ENCODE measurements around the gene PTCHD1.

The PTCHD1 gene

DNA sequence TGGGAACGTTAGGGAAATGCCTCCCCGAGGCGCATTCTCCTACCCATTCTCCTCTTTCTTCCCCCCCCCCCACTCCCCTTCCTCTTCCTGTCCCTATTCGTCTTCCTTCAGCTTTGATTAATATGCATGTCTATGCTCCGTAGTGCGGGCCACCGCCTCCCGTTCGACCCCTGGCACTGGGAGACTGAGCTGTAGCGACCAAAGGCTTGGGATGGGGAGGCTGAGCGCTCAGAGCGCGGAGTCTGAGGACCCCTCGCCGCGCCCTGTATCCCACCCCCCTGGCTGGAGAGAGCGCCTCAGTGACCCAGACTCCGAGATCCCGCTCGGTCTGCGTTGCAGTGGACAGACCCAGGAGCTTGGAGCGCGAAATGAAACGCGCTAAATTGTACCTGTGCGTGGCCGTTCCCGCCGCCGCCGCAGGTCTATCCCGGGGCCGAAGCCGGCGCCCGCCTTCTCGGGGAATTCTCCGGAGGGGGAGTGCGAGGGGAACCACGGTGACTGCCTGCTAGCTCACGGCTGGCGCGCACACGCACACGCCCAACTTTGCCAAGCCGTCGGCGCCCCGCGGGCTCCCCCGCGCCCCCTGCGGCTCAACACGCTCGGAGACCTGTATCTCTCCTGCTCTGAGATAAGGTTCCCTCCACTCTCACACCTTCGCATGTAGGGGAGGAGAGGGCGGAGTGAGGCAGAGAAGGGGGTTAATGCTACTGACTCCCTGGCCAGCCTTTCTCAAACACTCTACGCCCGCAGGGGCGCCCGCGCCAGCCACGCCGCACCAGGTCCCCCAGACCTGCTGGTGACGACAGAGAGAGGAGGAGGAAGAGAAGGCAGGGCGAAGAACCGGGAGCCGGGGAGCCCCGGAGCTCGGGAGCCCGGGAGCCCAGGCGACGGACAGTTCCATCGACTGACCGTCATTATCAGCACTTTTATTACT lies 1.5 kb upstream of the PTCHD1 start:
- no peak for DNase-seq (ENCODE audit: insufficient read length, low spot score)
- no peak for FAIRE-seq
- no peak for TF ChIP-seq POLR2A (IDR thresholded peaks at IDR 0.05; ENCODE audit: low read depth, low read length)

DNA sequence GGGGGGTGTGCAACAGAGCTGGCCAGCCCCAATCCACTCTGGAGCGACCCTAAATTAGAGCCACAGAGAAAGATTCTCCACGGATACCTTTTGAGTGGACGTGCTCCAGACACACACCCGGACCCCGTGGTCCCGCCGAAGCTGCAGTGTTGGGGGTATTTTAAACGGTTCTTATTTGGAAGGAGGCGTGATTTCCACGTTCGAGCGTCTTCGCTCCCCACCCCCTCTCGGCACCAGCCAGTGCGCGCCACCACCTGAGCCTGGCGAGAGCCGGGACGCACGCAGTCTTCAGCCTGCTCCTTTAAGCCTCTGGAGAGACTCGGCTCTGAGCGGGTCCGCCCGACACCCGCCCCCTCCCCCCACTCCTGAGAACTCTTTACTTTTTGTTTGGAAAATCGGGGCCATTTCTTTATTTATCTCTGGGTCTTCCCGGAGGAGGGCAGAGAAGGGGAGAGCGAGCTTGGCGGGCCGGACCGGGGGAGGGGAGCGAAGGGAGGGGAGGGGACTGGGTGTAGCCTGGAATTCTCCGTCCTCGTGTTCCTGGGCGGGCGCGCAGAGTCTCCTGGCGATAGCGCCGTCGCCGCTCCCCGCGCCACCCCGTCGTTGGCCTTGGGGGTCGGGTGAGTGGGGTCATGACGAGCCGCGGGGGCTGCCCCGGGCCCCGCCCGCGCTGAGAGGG lies 668 bp upstream of the PTCHD1 start:
- no peak for FAIRE-seq
- no peak for DNase-seq (ENCODE audit: insufficient read length, low spot score)
- no peak for TF ChIP-seq POLR2A (IDR thresholded peaks at IDR 0.05; ENCODE audit: low read depth, low read length)

DNA sequence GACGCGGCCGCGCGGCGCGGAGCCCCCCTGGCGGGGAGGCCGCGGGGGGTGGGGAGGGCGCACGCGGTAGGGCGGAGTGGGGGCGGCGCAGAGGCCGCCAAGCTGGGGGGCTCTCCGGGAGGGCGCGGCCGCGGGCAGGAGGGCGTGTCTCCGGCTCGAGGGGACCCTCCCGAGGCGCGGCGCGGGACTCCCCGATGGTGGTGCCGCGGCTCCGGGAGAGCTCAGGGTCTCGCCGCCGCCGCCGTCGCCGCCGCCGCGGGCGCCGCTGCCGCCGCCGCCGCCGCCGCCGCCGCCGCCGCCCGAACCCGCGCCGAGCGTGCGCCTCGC lies 165 bp upstream of the PTCHD1 start:
- DNase-seq (ENCODE audit: insufficient read length, low spot score) (no peak), FAIRE-seq (no peak)
- no peak for TF ChIP-seq POLR2A (IDR thresholded peaks at IDR 0.05; ENCODE audit: low read depth, low read length)

DNA sequence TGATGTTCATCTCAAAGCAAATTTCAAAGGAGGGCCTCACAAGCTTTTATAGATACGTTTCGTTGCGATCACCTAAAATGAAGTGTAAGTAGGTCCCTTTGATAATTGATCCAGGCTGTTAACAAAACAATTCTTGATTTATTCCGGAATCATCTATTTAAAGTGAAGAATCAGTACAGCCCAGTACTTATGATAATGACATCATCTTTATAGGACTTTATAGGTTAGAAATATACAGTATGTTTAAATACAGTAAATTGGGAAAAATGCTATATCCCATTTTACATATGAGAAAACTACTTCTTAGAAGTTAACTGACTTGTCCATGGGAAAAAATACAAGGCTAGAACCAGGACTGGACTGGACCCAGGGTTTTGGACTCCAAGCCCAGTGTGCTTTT lies 3.7 kb downstream of the PTCHD1 start:
- DNase-seq (ENCODE audit: insufficient read length, low spot score), result no peak
- FAIRE-seq, result no peak
- no peak for TF ChIP-seq POLR2A (IDR thresholded peaks at IDR 0.05; ENCODE audit: low read depth, low read length)

DNA sequence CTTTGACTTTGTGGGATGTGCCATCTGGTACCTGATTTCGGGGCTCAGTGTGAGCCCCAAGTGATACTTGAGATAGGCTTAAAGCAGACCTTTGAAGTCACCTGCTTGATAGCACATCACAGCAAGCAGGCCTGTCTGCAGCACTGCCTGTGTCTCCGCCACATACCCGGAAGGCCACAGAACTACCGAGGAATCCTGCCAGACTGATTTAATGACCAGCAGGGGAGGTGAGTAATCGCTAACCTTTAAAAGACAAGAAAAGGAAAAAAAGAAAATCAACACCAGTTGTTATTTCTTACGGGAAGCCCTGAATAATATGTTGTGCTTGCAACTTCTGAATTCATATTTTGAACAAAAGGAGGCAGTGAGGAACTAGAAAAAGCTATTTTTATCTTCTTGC lies 6.8 kb downstream of the PTCHD1 start:
- no peak for FAIRE-seq
- TF ChIP-seq POLR2A (IDR thresholded peaks at IDR 0.05; ENCODE audit: low read depth, low read length), result no peak
- no peak for DNase-seq (ENCODE audit: insufficient read length, low spot score)

DNA sequence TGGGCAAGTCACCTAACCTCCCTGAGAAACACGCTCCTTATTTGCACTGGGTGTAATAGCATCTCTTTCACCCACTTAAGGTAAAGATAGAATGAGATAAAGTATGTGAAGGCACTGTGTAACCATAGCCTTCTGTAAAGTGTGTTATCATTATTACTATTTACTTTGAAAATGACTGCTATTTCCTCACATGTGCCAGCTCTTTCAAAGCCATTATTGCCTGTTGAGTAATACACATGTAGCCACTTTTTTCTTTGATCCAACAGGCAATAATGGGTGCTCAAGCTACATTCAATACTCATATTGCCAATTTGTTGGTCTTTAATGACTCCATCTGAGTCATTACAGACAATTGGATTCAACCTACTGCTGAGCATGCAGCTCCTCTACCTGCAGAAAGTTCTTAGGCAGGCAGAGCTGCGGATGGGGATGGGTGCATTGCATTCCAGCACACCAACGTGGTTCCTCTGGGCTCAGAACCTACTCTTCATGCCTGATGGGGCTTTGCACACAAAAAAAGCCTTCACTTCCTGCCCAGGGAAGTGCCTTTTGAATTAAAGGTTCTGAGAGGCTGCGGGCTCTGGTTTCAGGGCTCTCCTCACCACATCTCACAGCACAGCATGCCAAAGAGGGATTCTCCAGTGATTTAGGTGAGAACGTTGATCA lies 9.7 kb downstream of the PTCHD1 start:
- DNase-seq (ENCODE audit: insufficient read length, low spot score), result no peak
- no peak for FAIRE-seq

DNA sequence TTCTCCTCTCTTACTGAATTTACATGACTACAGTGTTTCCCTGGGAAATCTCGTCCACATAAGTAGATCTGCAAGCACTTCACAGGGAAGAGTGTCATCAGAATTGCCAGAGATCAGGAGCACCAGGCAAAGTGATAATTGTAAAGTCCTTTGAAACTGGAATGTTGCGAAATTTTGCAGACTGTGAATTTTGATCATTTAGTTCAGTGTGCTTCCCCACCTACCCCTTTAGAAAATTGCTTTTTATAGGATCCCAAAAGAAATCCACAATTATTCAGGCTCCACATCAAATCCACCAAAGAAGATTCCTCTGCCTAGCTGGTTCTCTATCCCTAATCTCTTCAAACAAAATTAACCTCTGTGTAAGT lies 10.2 kb downstream of the PTCHD1 start:
- FAIRE-seq, result no peak

More for the DNA sequence above, 9.7 kb downstream of the PTCHD1 start:
- TF ChIP-seq POLR2A (IDR thresholded peaks at IDR 0.05; ENCODE audit: low read depth, low read length), result no peak

DNA sequence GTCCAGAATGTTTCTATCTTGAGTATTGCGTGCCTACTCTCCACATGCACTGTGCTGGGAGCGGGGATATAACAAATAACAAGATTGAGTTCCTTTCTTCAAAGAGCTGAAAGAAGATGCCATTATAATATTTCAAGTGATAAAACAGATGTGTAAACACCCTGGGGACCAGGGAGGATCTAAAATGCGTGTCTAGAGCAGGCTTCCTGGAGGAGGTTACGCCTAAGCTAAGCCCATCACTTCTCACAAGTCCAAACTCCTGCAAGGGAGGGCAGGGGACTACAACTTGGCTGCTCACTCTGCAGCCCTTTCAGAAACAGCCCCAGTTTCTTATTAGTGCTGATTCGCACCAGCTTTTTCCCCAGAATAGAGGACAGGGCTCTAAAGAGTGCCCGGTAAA lies 21.5 kb downstream of the PTCHD1 start:
- no peak for DNase-seq (ENCODE audit: insufficient read length, low spot score)
- no peak for FAIRE-seq
- TF ChIP-seq POLR2A (IDR thresholded peaks at IDR 0.05; ENCODE audit: low read depth, low read length), result no peak

More for the DNA sequence above, 10.2 kb downstream of the PTCHD1 start:
- TF ChIP-seq POLR2A (IDR thresholded peaks at IDR 0.05; ENCODE audit: low read depth, low read length), result no peak
- DNase-seq (ENCODE audit: insufficient read length, low spot score), result no peak

DNA sequence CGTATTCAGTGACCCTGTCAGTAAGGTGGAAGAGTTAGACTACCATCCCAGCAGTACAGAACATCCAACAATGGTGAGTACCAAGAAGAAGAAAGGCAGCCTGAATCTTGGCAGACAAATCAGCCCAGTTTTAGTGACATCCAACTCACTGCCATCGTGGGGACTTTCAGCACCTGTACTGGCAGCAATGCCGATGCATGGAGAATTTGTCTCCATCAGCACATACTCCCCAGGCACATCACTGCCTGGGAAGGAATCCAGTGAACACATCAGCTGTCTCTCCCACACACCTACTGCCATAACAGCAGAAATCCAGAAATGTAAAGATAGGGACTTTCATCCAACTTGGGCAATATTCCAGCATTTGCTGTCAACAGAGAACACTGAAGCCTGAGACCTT lies 29.8 kb downstream of the PTCHD1 start:
- DNase-seq (ENCODE audit: insufficient read length, low spot score), result no peak
- FAIRE-seq, result no peak

DNA sequence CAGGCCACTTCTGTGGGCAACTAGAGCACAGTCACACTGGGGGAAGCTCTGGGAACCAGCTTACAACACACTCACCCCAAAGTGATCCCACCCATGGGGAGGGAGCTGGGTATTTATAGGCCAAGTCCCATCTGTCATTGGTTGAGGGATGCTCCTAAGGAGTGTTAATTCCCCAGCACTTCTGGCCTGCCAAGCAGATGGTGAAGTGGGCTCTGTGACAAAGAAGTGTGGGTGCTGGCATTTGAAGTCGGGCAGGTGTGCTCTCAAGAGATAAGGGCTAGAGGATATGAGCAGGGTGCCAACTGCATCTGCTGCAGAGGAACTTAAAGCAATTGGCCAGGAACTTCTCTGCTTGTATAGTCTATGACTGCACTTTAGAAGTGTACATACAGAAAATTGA lies 30.9 kb downstream of the PTCHD1 start:
- FAIRE-seq (no peak), DNase-seq (ENCODE audit: insufficient read length, low spot score) (no peak)
- TF ChIP-seq POLR2A (IDR thresholded peaks at IDR 0.05; ENCODE audit: low read depth, low read length), result no peak

More for the DNA sequence above, 29.8 kb downstream of the PTCHD1 start:
- no peak for TF ChIP-seq POLR2A (IDR thresholded peaks at IDR 0.05; ENCODE audit: low read depth, low read length)

DNA sequence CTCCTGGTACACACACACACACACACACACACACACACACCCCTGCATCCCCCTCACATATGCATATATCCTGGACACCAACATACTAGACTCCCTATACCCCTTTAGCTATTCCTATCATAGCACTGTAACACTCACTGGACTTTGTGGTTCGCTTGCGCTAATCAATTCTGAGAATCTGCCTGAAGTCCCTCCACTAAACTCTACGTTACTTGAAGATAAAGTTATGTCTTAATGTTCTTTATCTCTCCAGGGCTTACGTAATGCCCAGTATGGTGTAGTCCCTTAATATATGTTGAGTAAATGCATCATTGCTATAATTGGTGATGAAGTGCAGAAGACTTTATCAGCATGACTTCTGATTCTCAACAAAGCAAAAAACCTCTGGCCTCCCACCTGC lies 32.3 kb downstream of the PTCHD1 start:
- TF ChIP-seq POLR2A (IDR thresholded peaks at IDR 0.05; ENCODE audit: low read depth, low read length), result no peak
- FAIRE-seq, result no peak
- no peak for DNase-seq (ENCODE audit: insufficient read length, low spot score)

DNA sequence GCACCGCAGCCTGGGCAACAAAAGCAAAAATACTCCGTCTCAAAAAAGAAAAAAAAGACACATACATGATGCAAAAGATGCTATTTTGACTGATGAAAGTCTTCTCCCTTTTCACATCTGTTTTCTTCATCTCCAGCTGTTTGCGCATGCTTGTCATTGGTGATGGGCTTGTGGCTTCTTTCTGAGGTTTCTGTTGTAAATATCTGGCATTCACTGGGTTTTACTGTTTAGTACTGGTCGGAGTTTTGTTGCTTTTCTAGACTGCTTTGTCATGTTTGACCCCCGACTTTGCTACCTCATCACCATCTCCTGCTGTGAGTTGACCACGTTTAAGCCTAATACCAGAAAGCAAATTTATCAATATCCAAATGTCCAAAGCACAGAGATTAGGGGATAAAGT lies 34.4 kb downstream of the PTCHD1 start:
- DNase-seq (ENCODE audit: insufficient read length, low spot score) (no peak), FAIRE-seq (no peak)
- TF ChIP-seq POLR2A (IDR thresholded peaks at IDR 0.05; ENCODE audit: low read depth, low read length), result no peak

DNA sequence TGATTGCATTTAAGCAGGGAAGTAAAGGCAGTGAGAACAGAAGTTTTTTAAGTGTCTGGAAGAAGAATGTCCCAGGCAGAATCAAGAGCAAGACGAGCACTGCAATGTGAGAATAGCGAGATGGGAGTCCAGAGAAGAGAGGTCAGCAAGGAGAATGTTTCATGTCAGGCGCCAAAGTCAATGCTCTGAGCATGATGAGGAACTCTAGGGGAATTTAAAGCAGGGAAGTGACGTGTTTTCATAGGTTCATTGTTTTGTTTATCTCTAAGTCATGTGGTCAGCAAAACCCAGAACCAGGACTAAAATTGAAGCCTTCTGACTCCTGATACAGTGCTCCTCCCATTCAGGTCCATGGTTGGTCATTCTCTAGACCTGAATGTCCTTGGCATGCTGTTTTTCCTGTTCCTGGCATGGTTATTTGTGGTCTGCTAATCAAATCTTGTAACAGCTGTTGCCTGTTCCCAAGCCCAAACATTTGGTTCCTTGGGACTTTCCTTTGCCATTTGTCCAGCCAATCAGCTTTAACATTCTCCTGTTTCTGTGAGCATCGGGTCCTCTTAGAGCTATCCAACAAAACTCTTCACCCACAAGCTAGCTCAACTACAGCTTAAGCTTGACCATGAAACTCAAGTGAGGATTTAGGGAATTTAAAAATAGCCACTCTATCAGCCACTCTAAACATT lies 37.7 kb downstream of the PTCHD1 start:
- DNase-seq (ENCODE audit: insufficient read length, low spot score) (no peak), FAIRE-seq (no peak)
- TF ChIP-seq POLR2A (IDR thresholded peaks at IDR 0.05; ENCODE audit: low read depth, low read length), result no peak
